HepG2 (cell line): ENCODE measurements around the gene ATP9B. TPM values are rescaled to one million over a fixed set of nuclear protein-coding genes. Genes with fewer than 3 reads are reported as not detected.

ENCODE experiments used
- ATF5 ChIP-seq: sonication (generic); formaldehyde crosslinking; IDR thresholded peaks from 2 replicates; pipeline ENCODE4 v1.4.0; 2020; ENCODE audit warnings: mild to moderate bottlenecking, low read depth, missing genetic modification reagents
- BCL6 ChIP-seq: IDR thresholded peaks from 2 replicates; pipeline ENCODE4 v1.6.1; 2016; ENCODE audit warnings: missing genetic modification reagents, missing compliant biosample characterization
- GMEB1 ChIP-seq: sonication (generic); formaldehyde crosslinking; IDR thresholded peaks from 2 replicates; pipeline ENCODE4 v1.5.1; 2020; ENCODE audit warnings: missing genetic modification reagents, mild to moderate bottlenecking, borderline replicate concordance
- HMGA1 ChIP-seq: sonication (generic); formaldehyde crosslinking; conservative IDR thresholded peaks from 2 replicates; pipeline ENCODE4 v1.4.0; 2020; ENCODE audit warnings: missing genetic modification reagents
- HNF4A ChIP-seq: sonication (generic); formaldehyde crosslinking; IDR thresholded peaks from 2 replicates; pipeline ENCODE4 v1.4.0; 2020; ENCODE audit warnings: missing genetic modification reagents
- HNRNPL ChIP-seq: fragments of 200-400 bp; formaldehyde crosslinking; IDR thresholded peaks from 2 replicates; pipeline ENCODE4 v1.6.1; 2017; ENCODE audit warnings: mild to moderate bottlenecking, low read depth, low read length
- KLF15 ChIP-seq: sonication (generic); formaldehyde crosslinking; IDR thresholded peaks from 2 replicates; pipeline ENCODE4 v1.8.1; 2023; ENCODE audit warnings: borderline replicate concordance, mild to moderate bottlenecking, inconsistent platforms, missing genetic modification reagents, mixed read lengths
- MED1 ChIP-seq: sonication (generic); formaldehyde crosslinking; IDR thresholded peaks from 2 replicates; pipeline ENCODE4 v1.4.0; 2020; ENCODE audit warnings: missing genetic modification reagents
- MED8 ChIP-seq: sonication (generic); formaldehyde crosslinking; IDR thresholded peaks from 2 replicates; pipeline ENCODE4 v1.8.1; 2023; ENCODE audit warnings: mild to moderate bottlenecking, missing genetic modification reagents; ENCODE audit not compliant: insufficient replicate concordance
- MLX ChIP-seq: IDR thresholded peaks from 2 replicates; pipeline ENCODE4 v1.6.1; 2016
- MYNN ChIP-seq: sonication (generic); formaldehyde crosslinking; IDR thresholded peaks from 2 replicates; pipeline ENCODE4 v1.4.0; 2020; ENCODE audit warnings: mild to moderate bottlenecking, low read depth, missing genetic modification reagents
- ONECUT2 ChIP-seq: sonication (generic); formaldehyde crosslinking; IDR thresholded peaks from 2 replicates; pipeline ENCODE4 v1.4.0; 2020; ENCODE audit warnings: missing genetic modification reagents
- PLRG1 ChIP-seq: fragments of 450-650 bp; conservative IDR thresholded peaks from 2 replicates; pipeline ENCODE4 v1.6.1; 2016
- POGZ ChIP-seq: sonication (generic); formaldehyde crosslinking; IDR thresholded peaks from 2 replicates; pipeline ENCODE4 v1.4.0; 2020; ENCODE audit warnings: mild to moderate bottlenecking, missing genetic modification reagents
- RFX5 ChIP-seq: IDR thresholded peaks from 2 replicates; pipeline ENCODE4 v1.6.1; 2011; ENCODE audit warnings: low read depth, low read length, improper control_type of control experiment
- RORA ChIP-seq: sonication (generic); formaldehyde crosslinking; IDR thresholded peaks from 2 replicates; pipeline ENCODE4 v1.5.0; 2020; ENCODE audit warnings: mild to moderate bottlenecking, missing genetic modification reagents, moderate library complexity
- SMAD3 ChIP-seq: sonication (generic); formaldehyde crosslinking; IDR thresholded peaks from 2 replicates; pipeline ENCODE4 v1.4.0; 2020; ENCODE audit warnings: missing genetic modification reagents
- SNRNP70 ChIP-seq: fragments of 200-400 bp; formaldehyde crosslinking; IDR thresholded peaks from 2 replicates; pipeline ENCODE4 v1.6.1; 2017; ENCODE audit warnings: mild to moderate bottlenecking, low read depth, low read length, moderate library complexity
- SP5 ChIP-seq: IDR thresholded peaks from 2 replicates; pipeline ENCODE4 v1.6.1; 2016; ENCODE audit warnings: low read depth, borderline replicate concordance
- SRY ChIP-seq: sonication (generic); formaldehyde crosslinking; IDR thresholded peaks from 2 replicates; pipeline ENCODE4 v1.8.0; 2022; ENCODE audit warnings: mild to moderate bottlenecking, missing genetic modification reagents
- ZBTB26 ChIP-seq: IDR thresholded peaks from 2 replicates; pipeline ENCODE4 v1.6.1; 2016; ENCODE audit warnings: missing compliant biosample characterization, missing genetic modification reagents, borderline replicate concordance
- ZBTB37 ChIP-seq: sonication (generic); formaldehyde crosslinking; IDR thresholded peaks from 2 replicates; pipeline ENCODE4 v1.4.0; 2020; ENCODE audit warnings: mild to moderate bottlenecking, missing genetic modification reagents
- ZBTB8A ChIP-seq: sonication (generic); formaldehyde crosslinking; IDR thresholded peaks from 2 replicates; pipeline ENCODE4 v1.4.0; 2020; ENCODE audit warnings: mild to moderate bottlenecking, low read depth, missing genetic modification reagents, borderline replicate concordance
- ZFP90 ChIP-seq: sonication (generic); formaldehyde crosslinking; IDR thresholded peaks from 2 replicates; pipeline ENCODE4 v1.8.0; 2022; ENCODE audit warnings: missing genetic modification reagents, mild to moderate bottlenecking, inconsistent platforms, borderline replicate concordance
- ZNF317 ChIP-seq: sonication (generic); formaldehyde crosslinking; IDR thresholded peaks from 2 replicates; pipeline ENCODE4 v1.5.0; 2020; ENCODE audit warnings: mild to moderate bottlenecking, missing genetic modification reagents
- ZNF75D ChIP-seq: sonication (generic); formaldehyde crosslinking; IDR thresholded peaks from 2 replicates; pipeline ENCODE4 v1.8.1; 2023; ENCODE audit warnings: missing genetic modification reagents, mild to moderate bottlenecking, borderline replicate concordance
- polyA plus RNA-seq, 8 experiments: library from polyadenylated mRNA; depleted of rRNA in 3 of 8; stranded (reverse) in 7 of 8; unstranded in 1 of 8; fragments of >200 nt; fragmentation: Illumina TruSeq in 4 of 8; extraction: Trizol in 4 of 8; gene quantifications; 2 replicates each; pipeline versions ENCODE4 v1.2.1 to v1.2.3, GENCODE V29; 2011 to 2016; ENCODE audit warnings: low read depth in 4 of 8, missing spikeins in 1 of 8, mixed read lengths in 1 of 8; ENCODE audit not compliant: insufficient read depth in 1 of 8
- total RNA-seq, 5 experiments: library from RNA; depleted of rRNA; stranded (reverse); fragments of >200 nt; fragmentation: Illumina TruSeq; extraction: Trizol; gene quantifications; 2 replicates each; pipeline ENCODE4 v1.2.3, GENCODE V29; 2016; ENCODE audit warnings: low read depth in 1 of 5

The ATP9B gene
- total and polyA plus RNA-seq, 2 of the 13 experiments (the other 11 are each of a cell fraction or from before 2014, with no cell fraction given): 10.8 to 11.3 TPM

GRCh38 chr18:79111483-79111882 is 42.3 kb downstream of the ATP9B start (continued):
- TF ChIP-seq ZFP90 (CRISPR knock-in tag) (no peak), RFX5 (no peak), HNRNPL (no peak), MYNN (CRISPR knock-in tag) (no peak), MED1 (CRISPR knock-in tag) (no peak), RORA (CRISPR knock-in tag) (no peak), ZNF75D (CRISPR knock-in tag) (no peak), MLX (CRISPR knock-in tag) (no peak), ZNF317 (no peak), ONECUT2 (CRISPR knock-in tag) (peak; percentile 82), SNRNP70 (no peak), ZBTB37 (CRISPR knock-in tag) (no peak), BCL6 (CRISPR knock-in tag) (0 out of 2 replicates have a peak, but pooled peaks have one; percentile 17), ZBTB26 (CRISPR knock-in tag) (no peak), ZBTB8A (CRISPR knock-in tag) (no peak), SRY (CRISPR knock-in tag) (no peak), GMEB1 (no peak), PLRG1 (no peak), MED8 (CRISPR knock-in tag) (no peak), HMGA1 (CRISPR knock-in tag) (no peak), HNF4A (CRISPR knock-in tag) (peak; percentile 43; the same call in 1 of the 2 replicates), SMAD3 (no peak), KLF15 (no peak), ATF5 (no peak), SP5 (CRISPR knock-in tag) (no peak), POGZ (0 out of 2 replicates have a peak, but pooled peaks have one; percentile 20)
